GM12878 (cell line): ENCODE data around the gene ODAPH. TPM values are rescaled to one million over a fixed set of nuclear protein-coding genes. Genes with fewer than 3 reads are reported as not detected.

ENCODE experiments used
- ATAC-seq: fragments of 200-7000 bp; cut with Tn5 transposase; 3 replicates; pipeline ENCODE4 v1.9.1; 2020; ENCODE audit warnings: mild to moderate bottlenecking, moderate library complexity
- BruUV-seq: library from RNA; stranded (reverse); fragments of 400-500 nt; replicated peaks from 2 replicates; lab custom pipeline; 2021; lab: Mats Ljungman, UMichigan
- CTCF ChIA-PET: fragments of 300-600 bp; sonication (Branson Sonifier 250); formaldehyde crosslinking; extraction: SDS; loops from one replicate; lab custom pipeline; 2021; ENCODE audit warnings: inconsistent platforms; lab: Yijun Ruan, JAX
- POLR2A ChIA-PET: fragments of 350-600 bp; formaldehyde crosslinking; extraction: SDS; loops from one replicate; lab custom pipeline; 2021; ENCODE audit warnings: inconsistent platforms; lab: Charles Lee
- RAD21 ChIA-PET: fragments of 300-600 bp; sonication (Branson Sonifier 250); formaldehyde crosslinking; loops from one replicate; lab custom pipeline; 2023; ENCODE audit warnings: antibody characterized with exemption; ENCODE audit not compliant: unreplicated experiment; lab: Charles Lee
- SMC1A ChIA-PET: fragments of 300-600 bp; sonication (Branson Sonifier 250); formaldehyde crosslinking; loops from one replicate; lab custom pipeline; 2023; ENCODE audit not compliant: unreplicated experiment, uncharacterized antibody; lab: Charles Lee
- DNase-seq: peaks from one replicate; pipeline ENCODE4 v3.0.0-alpha.2; 2011; ENCODE audit warnings: low read depth, low spot score
- FAIRE-seq: peaks from 3 replicates; lab custom pipeline; 2011; peaks lifted over from hg19 to GRCh38; lab: Jason Lieb, UNC
- H2AFZ ChIP-seq: 2 replicates; pipeline ENCODE4 v1.6.0; 2011; ENCODE audit warnings: low read depth, low read length, control low read depth; ENCODE audit not compliant: control insufficient read depth
- H3K27ac ChIP-seq: 2 replicates; pipeline ENCODE4 v1.5.1; 2011; ENCODE audit warnings: control low read depth; ENCODE audit not compliant: control insufficient read depth, insufficient read depth
- H3K27me3 ChIP-seq, 2 experiments: replicated peaks in 1 of 2; 2 replicates each; pipeline versions ENCODE4 v1.6.0 to v1.6.1; 2011; ENCODE audit warnings: low read length in 1 of 2; ENCODE audit not compliant: control insufficient read depth in 2 of 2, insufficient read depth in 2 of 2
- H3K36me3 ChIP-seq, 2 experiments: 2 replicates each; pipeline ENCODE4 v1.5.1; 2011; ENCODE audit warnings: low read length in 1 of 2; ENCODE audit not compliant: control insufficient read depth in 2 of 2, insufficient read depth in 2 of 2
- H3K4me1 ChIP-seq: 2 replicates; pipeline ENCODE4 v1.6.1; 2011; ENCODE audit warnings: mild to moderate bottlenecking, low read length, moderate library complexity, mixed read lengths; ENCODE audit not compliant: control insufficient read depth, insufficient read depth
- H3K4me2 ChIP-seq: 2 replicates; pipeline ENCODE4 v1.6.0; 2011; ENCODE audit warnings: control low read depth; ENCODE audit not compliant: control insufficient read depth, insufficient read depth
- H3K4me3 ChIP-seq: fragments of 200-600 bp; sonication (generic); 2 replicates; pipeline ENCODE4 v1.5.1; 2016
- H3K79me2 ChIP-seq: 2 replicates; pipeline ENCODE4 v1.6.0; 2011; ENCODE audit warnings: low read length; ENCODE audit not compliant: control insufficient read depth, insufficient read depth
- H3K9ac ChIP-seq: 2 replicates; pipeline ENCODE4 v1.8.0; 2011; ENCODE audit warnings: low read length, control low read depth, mixed read lengths; ENCODE audit not compliant: control insufficient read depth, insufficient read depth
- H3K9me3 ChIP-seq: replicated peaks from 3 replicates; pipeline ENCODE4 v1.5.1; 2011; ENCODE audit warnings: mild to moderate bottlenecking, low read length; ENCODE audit not compliant: control insufficient read depth, insufficient read depth
- H4K20me1 ChIP-seq: 2 replicates; pipeline ENCODE4 v1.6.0; 2011; ENCODE audit not compliant: control insufficient read depth, insufficient read depth
- BACH1 ChIP-seq: fragments of 450-650 bp; IDR thresholded peaks from 2 replicates; pipeline ENCODE4 v1.6.1; 2017; ENCODE audit warnings: mild to moderate bottlenecking, borderline replicate concordance
- BRCA1 ChIP-seq: IDR thresholded peaks from 2 replicates; pipeline ENCODE4 v1.6.1; 2011; ENCODE audit warnings: low read depth, low read length, improper control_type of control experiment
- CHD2 ChIP-seq: IDR thresholded peaks from 2 replicates; pipeline ENCODE4 v1.6.1; 2011; ENCODE audit warnings: low read depth, low read length, improper control_type of control experiment, borderline replicate concordance
- DPF2 ChIP-seq: fragments of 450-650 bp; IDR thresholded peaks from 2 replicates; pipeline ENCODE4 v1.6.1; 2017; ENCODE audit warnings: mild to moderate bottlenecking
- E2F4 ChIP-seq: IDR thresholded peaks from 2 replicates; pipeline ENCODE4 v1.6.1; 2012; ENCODE audit warnings: low read depth, low read length, improper control_type of control experiment
- E2F8 ChIP-seq: fragments of 450-650 bp; IDR thresholded peaks from 2 replicates; pipeline ENCODE4 v1.6.1; 2018; ENCODE audit warnings: mild to moderate bottlenecking, low read depth, moderate library complexity; ENCODE audit not compliant: partially characterized antibody
- HDGF ChIP-seq: fragments of 450-650 bp; IDR thresholded peaks from 2 replicates; pipeline ENCODE4 v1.6.1; 2016; ENCODE audit warnings: antibody characterized with exemption
- IKZF1 ChIP-seq: fragments of 450-650 bp; conservative IDR thresholded peaks from 2 replicates; pipeline ENCODE4 v1.6.1; 2017; ENCODE audit warnings: antibody characterized with exemption, mild to moderate bottlenecking
- KLF5 ChIP-seq: fragments of 450-650 bp; IDR thresholded peaks from 2 replicates; pipeline ENCODE4 v1.6.1; 2014; ENCODE audit warnings: mild to moderate bottlenecking; ENCODE audit not compliant: partially characterized antibody
- NFYB ChIP-seq: IDR thresholded peaks from 2 replicates; pipeline ENCODE4 v1.6.1; 2011; ENCODE audit warnings: low read depth, mild to moderate bottlenecking, low read length, improper control_type of control experiment, moderate library complexity; ENCODE audit not compliant: insufficient read depth
- PBX3 ChIP-seq: IDR thresholded peaks from 2 replicates; pipeline ENCODE4 v1.6.1; 2011; ENCODE audit warnings: mild to moderate bottlenecking, low read depth, low read length, moderate library complexity; ENCODE audit not compliant: insufficient replicate concordance
- RB1 ChIP-seq: fragments of 450-650 bp; formaldehyde crosslinking; IDR thresholded peaks from 2 replicates; pipeline ENCODE4 v1.6.1; 2017; ENCODE audit warnings: mild to moderate bottlenecking, borderline replicate concordance
- RFX5 ChIP-seq: IDR thresholded peaks from 2 replicates; pipeline ENCODE4 v1.6.1; 2011; ENCODE audit warnings: low read depth, low read length, improper control_type of control experiment
- SIN3A ChIP-seq: IDR thresholded peaks from 2 replicates; pipeline ENCODE4 v1.6.1; 2012; ENCODE audit warnings: low read depth, low read length, improper control_type of control experiment
- STAT1 ChIP-seq: fragments of 450-650 bp; conservative IDR thresholded peaks from 2 replicates; pipeline ENCODE4 v1.6.1; 2014; ENCODE audit warnings: antibody characterized with exemption, mild to moderate bottlenecking
- YBX1 ChIP-seq: fragments of 450-650 bp; IDR thresholded peaks from 2 replicates; pipeline ENCODE4 v1.6.1; 2016; ENCODE audit warnings: antibody characterized with exemption
- ZNF622 ChIP-seq: fragments of 450-650 bp; IDR thresholded peaks from 2 replicates; pipeline ENCODE4 v1.6.1; 2017; ENCODE audit warnings: mild to moderate bottlenecking, inconsistent platforms
- whole genome bisulfite sequencing: methylation state at CpG from one replicate; pipeline ENCODE4 v1.1.6; 2016; ENCODE audit warnings: low lambda C conversion rate; ENCODE audit not compliant: insufficient replicate concordance, insufficient coverage; ENCODE audit errors: missing lambda C conversion rate; 5-methylcytosine and 5-hydroxymethylcytosine counted together
- in situ Hi-C: fragments of 300-500 bp; cut with MboI; formaldehyde crosslinking; loops from 9 replicates; pipeline ENCODE4 v1.14.3; 2018; ENCODE audit warnings: mixed read lengths
- intact Hi-C: fragments of 100-400 bp; cut with micrococcal nuclease; formaldehyde crosslinking; loops from one replicate; pipeline ENCODE4 v1.14.2; 2022; ENCODE audit not compliant: unreplicated experiment
- polyA plus RNA-seq, 11 experiments: library from polyadenylated mRNA; depleted of rRNA in 4 of 11; unstranded in 6 of 11; stranded (reverse) in 5 of 11; fragments of >200 nt; fragmentation: Nextera tagmentation in 4 of 11; fragmentation: Illumina TruSeq in 1 of 11; extraction: Ambion mirVana in 4 of 11; extraction: Trizol in 1 of 11; gene quantifications; 1 replicate in 1 of 11; 2 replicates in 10 of 11; pipeline versions ENCODE4 v1.2.1 to v1.2.3, GENCODE V29; 2011 to 2016; ENCODE audit warnings: inconsistent platforms in 2 of 11, missing spikeins in 2 of 11, low read depth in 1 of 11
- total RNA-seq, 4 experiments: library from RNA; depleted of rRNA in 3 of 4; stranded (reverse); fragments of >200 nt in 3 of 4; fragmentation: Illumina TruSeq in 1 of 4; extraction: Trizol in 1 of 4; gene quantifications; 2 replicates each; pipeline versions ENCODE4 v1.2.1 to v1.2.3, GENCODE V29; 2013 to 2021
- TF ChIP-seq, protein P1 (sequence below): fragments of 450-650 bp; IDR thresholded peaks from 2 replicates; pipeline ENCODE4 v1.6.1; 2017; ENCODE audit warnings: mild to moderate bottlenecking, low read depth, inconsistent platforms; ENCODE audit not compliant: poor library complexity, severe bottlenecking

Gene ODAPH
- total and polyA plus RNA-seq, 10 of the 15 experiments (the other 5 are each of a cell fraction or from before 2014, with no cell fraction given) = 0.06 to 0.13 (median 0.12) TPM; not detected in 6

- TF ChIP-seq E2F4 = no peak
- TF ChIP-seq IKZF1 = no peak
- no peak for TF ChIP-seq YBX1
- TF ChIP-seq BACH1 = no peak
- TF ChIP-seq HDGF = no peak
- TF ChIP-seq RFX5 = no peak
Measured at GRCh38 chr4:75567725-75568124, 11.9 kb downstream of the ODAPH start (continued).

DNA sequence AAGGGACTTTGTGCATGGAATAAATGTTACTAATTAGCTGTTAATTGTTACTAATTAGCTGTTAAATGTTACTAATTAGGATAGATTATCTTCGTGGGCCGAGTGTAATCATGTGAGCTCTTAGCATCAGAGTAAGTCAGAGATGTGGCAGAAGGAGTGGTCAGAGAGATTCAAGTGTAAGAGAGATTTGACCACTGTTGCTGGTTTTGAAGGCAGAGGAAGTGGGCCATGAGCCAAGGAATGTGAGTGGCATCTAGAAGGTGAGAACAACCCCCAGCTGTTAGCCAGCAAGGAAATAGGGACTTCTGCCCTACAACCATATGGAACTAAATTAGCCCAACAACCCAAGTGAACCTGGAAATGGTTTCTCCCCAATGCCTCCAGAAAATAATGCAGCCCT, 28.2 kb downstream of the ODAPH start:
- H3K27me3 ChIP-seq = no peaks in the 10 kb centered on the region
- BruUV-seq = no TSS peak
- in situ Hi-C loops = no loop called here
- H3K4me2 ChIP-seq = no peak overlapping the region
- H3K9me3 ChIP-seq = no peaks in the 10 kb centered on the region
- ChIA-PET CTCF (interaction anchor here (1.0 kb wide), 1 partner anchor 264 kb away, joined by 5 read pairs; no protein-coding TSS in a partner anchor), POLR2A (no interaction called here), RAD21 (interaction anchor here (0.7 kb wide), 1 partner anchor 141 kb away, joined by 3 read pairs; the partner anchor contains the start of gene USO1), SMC1A (interaction anchor here (1.2 to 1.4 kb wide), 2 partner anchors 9 to 17 kb away, joined by 3 to 5 read pairs; no protein-coding TSS in a partner anchor)
- intact Hi-C loops = no loop called here
- no peaks in the 10 kb centered on the region for H4K20me1 ChIP-seq
- no peaks in the 10 kb centered on the region for H3K79me2 ChIP-seq
- no peak overlapping the region for H3K9ac ChIP-seq
- 47% methylated on average over 2 of the region's 2 CpGs for WGBS
- no peak for ATAC-seq
- no peak overlapping the region for H3K27ac ChIP-seq
- no peak for DNase-seq
- no peak overlapping the region for H2AFZ ChIP-seq
- H3K36me3 ChIP-seq = no peaks in the 10 kb centered on the region
- no peak for FAIRE-seq
- no peak overlapping the region for H3K4me3 ChIP-seq
- H3K4me1 ChIP-seq = no peaks in the 10 kb centered on the region
- TF ChIP-seq SIN3A (no peak), NFYB (no peak), RB1 (no peak), CHD2 (no peak), STAT1 (no peak), PBX3 (no peak), E2F8 (no peak), DPF2 (no peak), BRCA1 (no peak), ZNF622 (no peak), KLF5 (no peak)
- TF ChIP-seq, protein P1, sequence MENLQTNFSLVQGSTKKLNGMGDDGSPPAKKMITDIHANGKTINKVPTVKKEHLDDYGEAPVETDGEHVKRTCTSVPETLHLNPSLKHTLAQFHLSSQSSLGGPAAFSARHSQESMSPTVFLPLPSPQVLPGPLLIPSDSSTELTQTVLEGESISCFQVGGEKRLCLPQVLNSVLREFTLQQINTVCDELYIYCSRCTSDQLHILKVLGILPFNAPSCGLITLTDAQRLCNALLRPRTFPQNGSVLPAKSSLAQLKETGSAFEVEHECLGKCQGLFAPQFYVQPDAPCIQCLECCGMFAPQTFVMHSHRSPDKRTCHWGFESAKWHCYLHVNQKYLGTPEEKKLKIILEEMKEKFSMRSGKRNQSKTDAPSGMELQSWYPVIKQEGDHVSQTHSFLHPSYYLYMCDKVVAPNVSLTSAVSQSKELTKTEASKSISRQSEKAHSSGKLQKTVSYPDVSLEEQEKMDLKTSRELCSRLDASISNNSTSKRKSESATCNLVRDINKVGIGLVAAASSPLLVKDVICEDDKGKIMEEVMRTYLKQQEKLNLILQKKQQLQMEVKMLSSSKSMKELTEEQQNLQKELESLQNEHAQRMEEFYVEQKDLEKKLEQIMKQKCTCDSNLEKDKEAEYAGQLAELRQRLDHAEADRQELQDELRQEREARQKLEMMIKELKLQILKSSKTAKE = no peak
